Endothelial cell of umbilical vein (primary cell): ENCODE results near the gene SAE1.

ENCODE experiments used
- CTCF ChIP-seq, 2 donors: IDR thresholded peaks; 1 replicate in 1 of 2; 2 replicates in 1 of 2; pipeline ENCODE4 v1.5.1; 2011; ENCODE audit warnings: low read length in 2 of 2, mild to moderate bottlenecking in 2 of 2, moderate library complexity in 2 of 2, control low read depth in 1 of 2, inconsistent platforms in 1 of 2, low read depth in 1 of 2; ENCODE audit not compliant: insufficient read depth in 1 of 2; ENCODE audit errors: extremely low read depth in 1 of 2
- EZH2 ChIP-seq: IDR thresholded peaks from 2 replicates; pipeline ENCODE4 v1.6.1; 2012; ENCODE audit warnings: borderline replicate concordance, low read depth, mild to moderate bottlenecking, moderate library complexity, low read length, inconsistent platforms; ENCODE audit not compliant: severe bottlenecking
- MAX ChIP-seq: IDR thresholded peaks from 2 replicates; pipeline ENCODE4 v1.6.1; 2011; ENCODE audit not compliant: insufficient read depth, insufficient read length
- POLR2A ChIP-seq: IDR thresholded peaks from 2 replicates; pipeline ENCODE4 v1.6.1; 2012; ENCODE audit warnings: low read depth, mild to moderate bottlenecking, control low read depth, low read length
- POLR2AphosphoS5 ChIP-seq: IDR thresholded peaks from 2 replicates; pipeline ENCODE4 v1.6.1; 2012; ENCODE audit warnings: low read depth, mild to moderate bottlenecking, control low read depth, low read length, moderate library complexity; ENCODE audit not compliant: insufficient read depth

GRCh38 chr19:47096100-47096704, 34.4 kb upstream of the SAE1 start:
- TF ChIP-seq MAX (no peak), POLR2AphosphoS5 (no peak), POLR2A (no peak), CTCF (IDR thresholded peaks at IDR 0.05; ENCODE audit: extremely low read depth in 1 of 2, insufficient read depth in 1 of 2, low read depth in 1 of 2, low read length in 2 of 2) (no peak), EZH2 (no peak)
